IPS-20b (cell line): ENCODE results near the gene ZRANB2.

Source experiments
- H3K27ac ChIP-seq: one replicate; pipeline ENCODE4 v1.5.1; 2013; ENCODE audit warnings: low read length
- H3K27me3 ChIP-seq: 2 replicates; pipeline ENCODE4 v1.6.1; 2013; ENCODE audit warnings: mild to moderate bottlenecking, low read length, inconsistent platforms; ENCODE audit not compliant: insufficient read depth
- H3K36me3 ChIP-seq: 2 replicates; pipeline ENCODE4 v1.6.1; 2013; ENCODE audit warnings: low read depth, mild to moderate bottlenecking, inconsistent platforms, low read length, moderate library complexity; ENCODE audit not compliant: insufficient read depth
- H3K4me1 ChIP-seq: 2 replicates; pipeline ENCODE4 v1.6.1; 2013; ENCODE audit warnings: mild to moderate bottlenecking, control low read depth, inconsistent platforms, low read length, moderate library complexity; ENCODE audit not compliant: insufficient read depth
- H3K4me3 ChIP-seq: 2 replicates; pipeline ENCODE4 v1.5.1; 2013; ENCODE audit warnings: mild to moderate bottlenecking, low read length, inconsistent platforms
- H3K9ac ChIP-seq: 2 replicates; pipeline ENCODE4 v1.6.1; 2013; ENCODE audit warnings: low read depth, mild to moderate bottlenecking, inconsistent platforms, low read length, moderate library complexity
- H3K9me3 ChIP-seq: 2 replicates; pipeline ENCODE4 v1.6.1; 2013; ENCODE audit warnings: mild to moderate bottlenecking, low read depth, low read length, inconsistent platforms; ENCODE audit not compliant: insufficient read depth

Gene ZRANB2

GRCh38 chr1:71088645-71089287 is 7.9 kb upstream of the ZRANB2 start:
- H3K4me3 ChIP-seq: no peak overlapping the region
- H3K27me3 ChIP-seq: peaks cover 24% of the 10 kb centered on the region
- no peak overlapping the region for H3K9ac ChIP-seq
- no peaks in the 10 kb centered on the region for H3K4me1 ChIP-seq
- H3K36me3 ChIP-seq: no peaks in the 10 kb centered on the region
- H3K9me3 ChIP-seq: no peaks in the 10 kb centered on the region
- no peak overlapping the region for H3K27ac ChIP-seq

GRCh38 chr1:71087713-71088112 is 6.9 kb upstream of the ZRANB2 start:
- Histone ChIP-seq H3K4me3 (no peak overlapping the region), H3K9ac (no peak overlapping the region), H3K36me3 (no peaks in the 10 kb centered on the region), H3K9me3 (no peaks in the 10 kb centered on the region), H3K27me3 (peaks cover 34% of the 10 kb centered on the region), H3K27ac (no peak overlapping the region), H3K4me1 (no peaks in the 10 kb centered on the region)

GRCh38 chr1:71087060-71087459 is 6.2 kb upstream of the ZRANB2 start:
- no peaks in the 10 kb centered on the region for H3K9me3 ChIP-seq
- peaks cover 41% of the 10 kb centered on the region for H3K27me3 ChIP-seq
- no peak overlapping the region for H3K27ac ChIP-seq
- H3K4me3 ChIP-seq: no peak overlapping the region
- H3K36me3 ChIP-seq: no peaks in the 10 kb centered on the region
- H3K9ac ChIP-seq: no peak overlapping the region
- H3K4me1 ChIP-seq: no peaks in the 10 kb centered on the region

GRCh38 chr1:71086331-71086730 is 5.5 kb upstream of the ZRANB2 start:
- Histone ChIP-seq H3K4me3 (no peak overlapping the region), H3K4me1 (peaks cover 4% of the 10 kb centered on the region), H3K36me3 (no peaks in the 10 kb centered on the region), H3K9ac (no peak overlapping the region), H3K27me3 (peaks cover 42% of the 10 kb centered on the region), H3K27ac (no peak overlapping the region), H3K9me3 (no peaks in the 10 kb centered on the region)

GRCh38 chr1:71083271-71083670 is 2.4 kb upstream of the ZRANB2 start:
- Histone ChIP-seq H3K36me3 (peaks cover 13% of the 10 kb centered on the region), H3K9me3 (no peaks in the 10 kb centered on the region), H3K27ac (no peak overlapping the region), H3K4me1 (peaks cover 8% of the 10 kb centered on the region), H3K4me3 (no peak overlapping the region), H3K9ac (no peak overlapping the region), H3K27me3 (peaks cover 42% of the 10 kb centered on the region)

GRCh38 chr1:71081697-71082080 is 854 bp upstream of the ZRANB2 start:
- peaks cover 42% of the 10 kb centered on the region for H3K27me3 ChIP-seq
- H3K4me1 ChIP-seq: peaks cover 8% of the 10 kb centered on the region
- peak overlapping the region; percentile 98 for H3K4me3 ChIP-seq
- H3K9me3 ChIP-seq: no peaks in the 10 kb centered on the region
- H3K36me3 ChIP-seq: peaks cover 28% of the 10 kb centered on the region
- peak overlapping the region; percentile 17; the same call in 1 of the 2 replicates for H3K9ac ChIP-seq
- no peak overlapping the region for H3K27ac ChIP-seq

GRCh38 chr1:71080230-71080738 is 551 bp downstream of the ZRANB2 start:
- peak overlapping the region; percentile 44 for H3K27ac ChIP-seq

GRCh38 chr1:71074681-71075080 is 6.2 kb downstream of the ZRANB2 start:
- Histone ChIP-seq H3K27ac (no peak overlapping the region), H3K4me1 (peaks cover 4% of the 10 kb centered on the region), H3K27me3 (no peaks in the 10 kb centered on the region), H3K4me3 (no peak overlapping the region), H3K9ac (no peak overlapping the region), H3K36me3 (peaks cover 97% of the 10 kb centered on the region), H3K9me3 (no peaks in the 10 kb centered on the region)

More at GRCh38 chr1:71080230-71080738, 551 bp downstream of the ZRANB2 start:
- peaks cover 8% of the 10 kb centered on the region for H3K4me1 ChIP-seq
- peaks cover 42% of the 10 kb centered on the region for H3K36me3 ChIP-seq
- H3K27me3 ChIP-seq: peaks cover 34% of the 10 kb centered on the region
- peak overlapping the region; percentile 88 for H3K9ac ChIP-seq
- peak overlapping the region; percentile 98 for H3K4me3 ChIP-seq
- no peaks in the 10 kb centered on the region for H3K9me3 ChIP-seq

- H3K36me3 ChIP-seq: peaks cover 99% of the 10 kb centered on the region
- H3K9ac ChIP-seq: no peak overlapping the region
- H3K4me3 ChIP-seq: no peak overlapping the region
- H3K27me3 ChIP-seq: no peaks in the 10 kb centered on the region
- H3K27ac ChIP-seq: no peak overlapping the region
- no peaks in the 10 kb centered on the region for H3K4me1 ChIP-seq
- H3K9me3 ChIP-seq: no peaks in the 10 kb centered on the region
Observed at GRCh38 chr1:71072273-71072672, 8.6 kb downstream of the ZRANB2 start.

- Histone ChIP-seq H3K9me3 (no peaks in the 10 kb centered on the region), H3K27me3 (no peaks in the 10 kb centered on the region), H3K4me1 (no peaks in the 10 kb centered on the region), H3K4me3 (no peak overlapping the region), H3K27ac (no peak overlapping the region), H3K9ac (no peak overlapping the region), H3K36me3 (peaks cover 99% of the 10 kb centered on the region)
Observed at GRCh38 chr1:71071720-71072119, 9.1 kb downstream of the ZRANB2 start.

GRCh38 chr1:71068325-71069240 is 12.3 kb downstream of the ZRANB2 start:
- H3K27ac ChIP-seq: no peak overlapping the region
- H3K36me3 ChIP-seq: peaks cover 99% of the 10 kb centered on the region
- no peaks in the 10 kb centered on the region for H3K9me3 ChIP-seq
- no peaks in the 10 kb centered on the region for H3K27me3 ChIP-seq
- H3K4me1 ChIP-seq: no peaks in the 10 kb centered on the region
- H3K9ac ChIP-seq: no peak overlapping the region
- H3K4me3 ChIP-seq: no peak overlapping the region

GRCh38 chr1:71054791-71055190 is 26.0 kb downstream of the ZRANB2 start:
- Histone ChIP-seq H3K4me3 (no peak overlapping the region), H3K27ac (no peak overlapping the region), H3K9me3 (no peaks in the 10 kb centered on the region), H3K27me3 (0 out of 2 replicates have a peak, but pooled peaks cover 1% of the 10 kb centered on the region), H3K4me1 (no peaks in the 10 kb centered on the region), H3K9ac (no peak overlapping the region), H3K36me3 (peaks cover 30% of the 10 kb centered on the region)
